Astrocyte (in vitro differentiated cells and primary cell): ENCODE data around the gene UBALD1.

Experiments
- EZH2 ChIP-seq: IDR thresholded peaks from 2 replicates; pipeline ENCODE4 v1.6.1; 2012; ENCODE audit warnings: mild to moderate bottlenecking, low read length, inconsistent platforms; ENCODE audit not compliant: insufficient read depth
- TF ChIP-seq, protein P1 (sequence below): IDR thresholded peaks from 2 replicates; pipeline ENCODE4 v1.5.1; 2011; ENCODE audit warnings: low read depth, mild to moderate bottlenecking, inconsistent platforms, low read length, moderate library complexity; ENCODE audit not compliant: insufficient read depth

DNA sequence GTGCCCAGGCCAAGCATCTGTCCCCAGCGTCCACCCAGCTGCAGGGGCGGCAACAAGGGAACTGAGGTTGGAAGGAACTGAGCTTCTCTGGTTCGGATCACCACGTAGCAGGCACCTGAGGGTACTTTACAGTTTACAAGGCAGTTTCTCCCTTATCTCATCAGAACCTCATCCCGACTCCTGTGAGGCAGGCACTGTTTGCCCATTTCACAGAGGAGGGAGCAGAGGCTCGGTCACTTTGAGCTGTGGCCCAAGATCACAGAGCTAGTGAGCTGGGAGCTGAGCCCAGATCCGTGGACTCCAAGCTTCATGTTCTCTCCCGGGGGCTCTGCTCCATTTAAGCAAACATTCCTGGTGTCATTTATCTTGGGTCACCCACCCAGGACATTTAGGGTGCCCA, 15.1 kb downstream of the UBALD1 start:
- TF ChIP-seq, protein P1, sequence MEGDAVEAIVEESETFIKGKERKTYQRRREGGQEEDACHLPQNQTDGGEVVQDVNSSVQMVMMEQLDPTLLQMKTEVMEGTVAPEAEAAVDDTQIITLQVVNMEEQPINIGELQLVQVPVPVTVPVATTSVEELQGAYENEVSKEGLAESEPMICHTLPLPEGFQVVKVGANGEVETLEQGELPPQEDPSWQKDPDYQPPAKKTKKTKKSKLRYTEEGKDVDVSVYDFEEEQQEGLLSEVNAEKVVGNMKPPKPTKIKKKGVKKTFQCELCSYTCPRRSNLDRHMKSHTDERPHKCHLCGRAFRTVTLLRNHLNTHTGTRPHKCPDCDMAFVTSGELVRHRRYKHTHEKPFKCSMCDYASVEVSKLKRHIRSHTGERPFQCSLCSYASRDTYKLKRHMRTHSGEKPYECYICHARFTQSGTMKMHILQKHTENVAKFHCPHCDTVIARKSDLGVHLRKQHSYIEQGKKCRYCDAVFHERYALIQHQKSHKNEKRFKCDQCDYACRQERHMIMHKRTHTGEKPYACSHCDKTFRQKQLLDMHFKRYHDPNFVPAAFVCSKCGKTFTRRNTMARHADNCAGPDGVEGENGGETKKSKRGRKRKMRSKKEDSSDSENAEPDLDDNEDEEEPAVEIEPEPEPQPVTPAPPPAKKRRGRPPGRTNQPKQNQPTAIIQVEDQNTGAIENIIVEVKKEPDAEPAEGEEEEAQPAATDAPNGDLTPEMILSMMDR: no peak
- no peak for TF ChIP-seq EZH2
